Measurements from ENCODE around the gene VWA5B1. TPM values are rescaled to one million over a fixed set of nuclear protein-coding genes. Genes with fewer than 3 reads are reported as not detected.

The VWA5B1 gene
- total and polyA plus RNA-seq, 4 experiments from 2014 or later, result 0.11 to 0.17 TPM; not detected in 2

- DNase-seq, result no peak
- intact Hi-C loops (cut with micrococcal nuclease), result no loop called here
- H3K36me3 ChIP-seq (ENCODE audit: insufficient read depth, low read length), result no peaks in the 10 kb centered on the region
- no peaks in the 10 kb centered on the region for H3K9me3 ChIP-seq (ENCODE audit: control insufficient read depth in 1 of 2, low read length in 2 of 2)
- no peaks in the 10 kb centered on the region for H3K4me1 Mint-ChIP-seq
- peaks cover 36 to 59% of the 10 kb centered on the region in 2 donors for H3K27me3 Mint-ChIP-seq
- ChIA-PET POLR2A (ENCODE audit: partially characterized antibody) (no interaction called here), CTCF (ENCODE audit: partially characterized antibody) (interaction anchor here (1.8 kb wide), 1 partner anchor 30 kb away, joined by 4 read pairs; no protein-coding TSS in a partner anchor)
- H3K27me3 ChIP-seq (ENCODE audit: insufficient read depth, low read length), result peaks cover 6% of the 10 kb centered on the region
- no peak overlapping the region for H3K4me3 ChIP-seq (ENCODE audit: low read length in 2 of 2)
- H3K36me3 Mint-ChIP-seq, result no peaks in the 10 kb centered on the region
- H3K9me3 Mint-ChIP-seq, result peaks cover 0 to 4% (median 0%) of the 10 kb centered on the region in 8 donors
- H3K27ac ChIP-seq (ENCODE audit: low read depth, low read length), result no peak overlapping the region
- H3K4me1 ChIP-seq (ENCODE audit: insufficient read depth, low read length), result no peaks in the 10 kb centered on the region
- no peak overlapping the region for H3K4me3 Mint-ChIP-seq
- H3K27ac Mint-ChIP-seq, result peak overlapping the region in 1 of 7 donors; percentile 75
Observed at GRCh38 chr1:20401405-20402010, 110.8 kb downstream of the VWA5B1 start.

- no peak overlapping the region for H3K27ac ChIP-seq (ENCODE audit: low read depth, low read length)
- H3K4me3 ChIP-seq (ENCODE audit: low read length in 2 of 2), result no peak overlapping the region
- no peak overlapping the region for H3K4me3 Mint-ChIP-seq
- peaks cover 6% of the 10 kb centered on the region for H3K27me3 ChIP-seq (ENCODE audit: insufficient read depth, low read length)
- no peaks in the 10 kb centered on the region for H3K36me3 Mint-ChIP-seq
- intact Hi-C loops (cut with micrococcal nuclease), result no loop called here
- H3K4me1 ChIP-seq (ENCODE audit: insufficient read depth, low read length), result no peaks in the 10 kb centered on the region
- DNase-seq, result no peak
- H3K9me3 Mint-ChIP-seq, result peaks cover 0 to 4% (median 0%) of the 10 kb centered on the region in 8 donors
- no peaks in the 10 kb centered on the region for H3K9me3 ChIP-seq (ENCODE audit: control insufficient read depth in 1 of 2, low read length in 2 of 2)
- ChIA-PET POLR2A (ENCODE audit: partially characterized antibody) (no interaction called here), CTCF (ENCODE audit: partially characterized antibody) (no interaction called here)
- no peaks in the 10 kb centered on the region for H3K36me3 ChIP-seq (ENCODE audit: insufficient read depth, low read length)
- H3K4me1 Mint-ChIP-seq, result no peaks in the 10 kb centered on the region
- H3K27ac Mint-ChIP-seq, result no peak overlapping the region
- H3K27me3 Mint-ChIP-seq, result peaks cover 39 to 59% of the 10 kb centered on the region in 2 donors
Observed at GRCh38 chr1:20402585-20403422, 112.1 kb downstream of the VWA5B1 start.

GRCh38 chr1:20403423-20404145 is 112.9 kb downstream of the VWA5B1 start:
- H3K27me3 Mint-ChIP-seq, result peaks cover 37 to 52% of the 10 kb centered on the region in 2 donors
- ChIA-PET POLR2A (ENCODE audit: partially characterized antibody) (interaction anchor here (0.6 kb wide), 1 partner anchor 489 kb away, joined by 3 read pairs; no protein-coding TSS in a partner anchor), CTCF (ENCODE audit: partially characterized antibody) (no interaction called here)
- Histone ChIP-seq H3K9me3 (ENCODE audit: control insufficient read depth in 1 of 2, low read length in 2 of 2) (no peaks in the 10 kb centered on the region), H3K27ac (ENCODE audit: low read depth, low read length) (no peak overlapping the region), H3K4me1 (ENCODE audit: insufficient read depth, low read length) (no peaks in the 10 kb centered on the region), H3K27me3 (ENCODE audit: insufficient read depth, low read length) (peaks cover 6% of the 10 kb centered on the region), H3K36me3 (ENCODE audit: insufficient read depth, low read length) (no peaks in the 10 kb centered on the region), H3K4me3 (ENCODE audit: low read length in 2 of 2) (no peak overlapping the region)
- no peaks in the 10 kb centered on the region for H3K4me1 Mint-ChIP-seq
- DNase-seq, result no peak
- no peaks in the 10 kb centered on the region for H3K36me3 Mint-ChIP-seq
- H3K9me3 Mint-ChIP-seq, result peaks cover 0 to 3% (median 0%) of the 10 kb centered on the region in 8 donors
- intact Hi-C loops (cut with micrococcal nuclease), result no loop called here
- H3K27ac Mint-ChIP-seq, result no peak overlapping the region
- H3K4me3 Mint-ChIP-seq, result no peak overlapping the region

- DNase-seq, result no peak
- Mint-ChIP-seq H3K4me1 (no peaks in the 10 kb centered on the region), H3K9me3 (peaks cover 0 to 3% (median 0%) of the 10 kb centered on the region in 8 donors), H3K36me3 (no peaks in the 10 kb centered on the region), H3K4me3 (no peak overlapping the region), H3K27ac (no peak overlapping the region), H3K27me3 (peaks cover 30 to 44% of the 10 kb centered on the region in 2 donors)
- Histone ChIP-seq H3K27ac (ENCODE audit: low read depth, low read length) (no peak overlapping the region), H3K4me1 (ENCODE audit: insufficient read depth, low read length) (no peaks in the 10 kb centered on the region), H3K27me3 (ENCODE audit: insufficient read depth, low read length) (peaks cover 6% of the 10 kb centered on the region), H3K36me3 (ENCODE audit: insufficient read depth, low read length) (no peaks in the 10 kb centered on the region), H3K4me3 (ENCODE audit: low read length in 2 of 2) (no peak overlapping the region), H3K9me3 (ENCODE audit: control insufficient read depth in 1 of 2, low read length in 2 of 2) (no peaks in the 10 kb centered on the region)
- ChIA-PET POLR2A (ENCODE audit: partially characterized antibody) (no interaction called here), CTCF (ENCODE audit: partially characterized antibody) (no interaction called here)
- intact Hi-C loops (cut with micrococcal nuclease), result no loop called here
Observed at GRCh38 chr1:20404466-20404865, 113.8 kb downstream of the VWA5B1 start.

Other genes starting within 250 kb of the VWA5B1 start
- gene PLA2G5, start 220.7 kb upstream of the VWA5B1 start, total RNA-seq, result not detected
- gene PLA2G5, start 220.7 kb upstream of the VWA5B1 start, polyA plus RNA-seq, result not detected
- gene PLA2G2D, start 171.3 kb upstream of the VWA5B1 start, total RNA-seq, result not detected
- under 1 TPM in 1 of 2 donors, not detected in 1; 0.29 TPM for gene PLA2G2D, start 171.3 kb upstream of the VWA5B1 start, polyA plus RNA-seq
- not detected for gene PLA2G2F, start 151.6 kb upstream of the VWA5B1 start, total RNA-seq
- not detected for gene PLA2G2F, start 151.6 kb upstream of the VWA5B1 start, polyA plus RNA-seq
- under 1 TPM; 0.06 to 0.08 TPM for gene UBXN10, start 104.8 kb upstream of the VWA5B1 start, total RNA-seq
- under 1 TPM; 0.69 to 0.78 TPM for gene UBXN10, start 104.8 kb upstream of the VWA5B1 start, polyA plus RNA-seq
- not detected for gene PLA2G2C, start 104.4 kb upstream of the VWA5B1 start, total RNA-seq
- not detected for gene PLA2G2C, start 104.4 kb upstream of the VWA5B1 start, polyA plus RNA-seq
- gene CAMK2N1, start 195.3 kb downstream of the VWA5B1 start, total RNA-seq, result 1 to 10 TPM; 5.5 to 6.5 TPM
- gene CAMK2N1, start 195.3 kb downstream of the VWA5B1 start, polyA plus RNA-seq, result under 1 TPM; 0.32 to 0.84 TPM
- 10 to 100 TPM; 21.4 to 22.2 TPM for gene MUL1, start 217.3 kb downstream of the VWA5B1 start, total RNA-seq
- 10 to 100 TPM; 30.4 to 44.4 TPM for gene MUL1, start 217.3 kb downstream of the VWA5B1 start, polyA plus RNA-seq

Measured in CD4-positive, alpha-beta memory T cell (primary cell).